Subcutaneous adipose tissue (tissue), 4 donors: ENCODE data around the gene SFI1. TPM values are rescaled to one million over a fixed set of nuclear protein-coding genes. Genes with fewer than 3 reads are reported as not detected.

Experiments used
- CTCF ChIP-seq: fragments of 450-650 bp; IDR thresholded peaks from one replicate; pipeline ENCODE4 v1.5.1; 2016; ENCODE audit warnings: low read depth, mild to moderate bottlenecking, control low read depth, antibody characterized with exemption, moderate library complexity
- total RNA-seq, 4 donors: library from RNA; depleted of rRNA; stranded (reverse); fragments of >200 nt; gene quantifications; one replicate each; pipeline ENCODE4 v1.1.0, GENCODE V29; 2016

SFI1 gene
- total RNA-seq, 4 donors from 2014 or later = 7.8 to 28.3 (median 23.2) TPM

- TF ChIP-seq CTCF = no peak
Measured at GRCh38 chr22:31628969-31629708, 132.8 kb downstream of the SFI1 start.

GRCh38 chr22:31629741-31630184 lies 133.4 kb downstream of the SFI1 start:
- no peak for TF ChIP-seq CTCF

- TF ChIP-seq CTCF = no peak
Measured at GRCh38 chr22:31630331-31631329, 134.3 kb downstream of the SFI1 start.

- no peak for TF ChIP-seq CTCF
Measured at GRCh38 chr22:31631436-31631835, 135.1 kb downstream of the SFI1 start.

GRCh38 chr22:31635638-31636306 lies 139.4 kb downstream of the SFI1 start:
- TF ChIP-seq CTCF = no peak

GRCh38 chr22:31637447-31637890 lies 141.1 kb downstream of the SFI1 start:
- no peak for TF ChIP-seq CTCF
